Measurements from ENCODE around the gene GON7. TPM values are rescaled to one million over a fixed set of nuclear protein-coding genes. Genes with fewer than 3 reads are reported as not detected.

GON7 gene
- total RNA-seq, 4 donors from 2014 or later: 5.6 to 11.3 (median 7.4) TPM

DNA sequence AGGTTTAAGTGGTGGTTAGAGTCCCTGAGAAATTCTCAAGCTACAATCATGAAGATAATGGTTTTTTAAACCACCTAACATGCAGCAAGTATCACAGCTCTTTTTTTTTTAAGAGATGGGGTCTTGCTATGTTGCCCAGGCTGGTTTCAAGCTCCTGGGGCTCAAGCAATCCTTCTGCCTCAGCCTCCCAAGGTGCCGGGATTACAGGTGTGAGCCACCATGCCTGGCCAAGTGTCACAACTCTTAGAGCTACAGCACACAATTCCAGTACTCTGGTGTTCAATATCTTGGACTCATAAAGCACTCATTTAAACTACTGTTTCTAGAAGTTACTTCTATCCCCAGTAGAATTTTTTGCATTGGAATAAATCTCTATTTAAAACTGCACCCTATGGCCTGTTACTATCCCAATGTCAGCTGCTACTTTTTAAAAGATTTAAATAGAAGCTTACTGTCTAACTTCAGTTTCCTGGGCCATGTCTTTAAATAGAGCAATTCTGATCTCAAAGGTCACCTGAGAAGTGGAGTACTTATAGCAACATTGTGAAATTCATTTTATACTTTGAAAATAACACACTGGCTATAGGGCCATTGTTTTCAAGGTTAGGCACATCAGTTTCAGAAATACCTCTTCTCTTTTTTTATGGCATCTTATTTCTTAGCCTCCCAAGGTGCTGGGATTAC, 11.4 kb downstream of the GON7 start:
- Histone ChIP-seq H3K4me3 (no peak overlapping the region), H3K4me1 (no peaks in the 10 kb centered on the region), H3K9me3 (no peaks in the 10 kb centered on the region), H3K27me3 (no peaks in the 10 kb centered on the region), H3K36me3 (peaks cover under 1% of the 10 kb centered on the region), H3K27ac (no peak overlapping the region)
- 93% methylated on average over 1 of the region's 1 CpG for WGBS
- no peak for DNase-seq (ENCODE audit: low spot score in 2 of 2)
- no peak for TF ChIP-seq EP300 (IDR thresholded peaks at IDR 0.05)
- TF ChIP-seq POLR2A (IDR thresholded peaks at IDR 0.05): no peak
- no peak for TF ChIP-seq POLR2AphosphoS5 (IDR thresholded peaks at IDR 0.05)
- TF ChIP-seq, protein P1, sequence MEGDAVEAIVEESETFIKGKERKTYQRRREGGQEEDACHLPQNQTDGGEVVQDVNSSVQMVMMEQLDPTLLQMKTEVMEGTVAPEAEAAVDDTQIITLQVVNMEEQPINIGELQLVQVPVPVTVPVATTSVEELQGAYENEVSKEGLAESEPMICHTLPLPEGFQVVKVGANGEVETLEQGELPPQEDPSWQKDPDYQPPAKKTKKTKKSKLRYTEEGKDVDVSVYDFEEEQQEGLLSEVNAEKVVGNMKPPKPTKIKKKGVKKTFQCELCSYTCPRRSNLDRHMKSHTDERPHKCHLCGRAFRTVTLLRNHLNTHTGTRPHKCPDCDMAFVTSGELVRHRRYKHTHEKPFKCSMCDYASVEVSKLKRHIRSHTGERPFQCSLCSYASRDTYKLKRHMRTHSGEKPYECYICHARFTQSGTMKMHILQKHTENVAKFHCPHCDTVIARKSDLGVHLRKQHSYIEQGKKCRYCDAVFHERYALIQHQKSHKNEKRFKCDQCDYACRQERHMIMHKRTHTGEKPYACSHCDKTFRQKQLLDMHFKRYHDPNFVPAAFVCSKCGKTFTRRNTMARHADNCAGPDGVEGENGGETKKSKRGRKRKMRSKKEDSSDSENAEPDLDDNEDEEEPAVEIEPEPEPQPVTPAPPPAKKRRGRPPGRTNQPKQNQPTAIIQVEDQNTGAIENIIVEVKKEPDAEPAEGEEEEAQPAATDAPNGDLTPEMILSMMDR (IDR thresholded peaks at IDR 0.05): no peak

DNA sequence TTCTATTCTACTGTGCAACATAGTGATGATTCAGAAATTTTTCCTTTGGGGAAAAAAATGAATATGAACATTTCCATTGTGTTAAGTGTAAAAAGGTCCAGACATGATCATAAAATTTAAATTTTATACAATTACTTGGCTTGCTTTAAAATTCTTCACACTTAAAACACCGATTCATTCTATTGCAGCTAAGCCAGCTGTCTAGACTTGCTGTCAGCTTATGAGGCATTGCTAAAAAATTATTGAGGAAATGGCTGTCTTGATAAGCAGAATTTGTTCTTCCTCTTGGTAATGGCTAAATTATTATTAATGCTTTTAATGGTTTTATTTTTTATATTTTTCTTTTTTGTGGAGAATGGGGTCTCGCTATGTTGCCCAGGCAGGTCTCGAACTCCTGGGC, 19.9 kb downstream of the GON7 start:
- no peak for TF ChIP-seq EP300 (IDR thresholded peaks at IDR 0.05)
- no peak for TF ChIP-seq POLR2A (IDR thresholded peaks at IDR 0.05)
- TF ChIP-seq, protein P1 (IDR thresholded peaks at IDR 0.05): no peak
- TF ChIP-seq POLR2AphosphoS5 (IDR thresholded peaks at IDR 0.05): no peak
- Histone ChIP-seq H3K36me3 (peaks cover 21% of the 10 kb centered on the region), H3K27ac (no peak overlapping the region), H3K4me3 (no peak overlapping the region), H3K4me1 (peaks cover 33% of the 10 kb centered on the region), H3K9me3 (no peaks in the 10 kb centered on the region), H3K27me3 (no peaks in the 10 kb centered on the region)
- WGBS: 90% methylated on average over 3 of the region's 3 CpGs
- DNase-seq (ENCODE audit: low spot score in 2 of 2): no peak

DNA sequence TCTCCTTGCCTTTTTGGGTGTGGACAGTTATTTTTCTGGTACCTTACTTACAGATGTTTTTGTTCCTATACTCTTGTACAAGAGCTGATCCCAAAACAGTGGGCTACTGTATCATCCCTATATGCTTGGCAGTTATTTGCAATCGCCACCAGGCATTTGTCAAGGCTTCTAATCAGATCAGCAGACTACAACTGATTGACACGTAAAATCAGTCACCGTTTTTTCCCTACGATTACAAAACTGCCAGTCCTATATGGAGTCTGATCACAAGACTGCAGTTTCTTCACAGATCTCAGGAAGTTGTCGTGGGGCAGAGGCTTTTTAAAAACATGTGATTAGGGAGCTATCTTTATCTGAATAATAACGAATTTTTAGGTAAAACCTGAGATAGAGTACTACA, 20.4 kb downstream of the GON7 start:
- no peak for DNase-seq (ENCODE audit: low spot score in 2 of 2)
- Histone ChIP-seq H3K9me3 (no peaks in the 10 kb centered on the region), H3K4me3 (peak overlapping the region; percentile 96), H3K27me3 (no peaks in the 10 kb centered on the region), H3K36me3 (peaks cover 26% of the 10 kb centered on the region), H3K27ac (no peak overlapping the region), H3K4me1 (peaks cover 33% of the 10 kb centered on the region)
- WGBS: 77% methylated on average over 6 of the region's 6 CpGs
- no peak for TF ChIP-seq POLR2AphosphoS5 (IDR thresholded peaks at IDR 0.05)
- TF ChIP-seq POLR2A (IDR thresholded peaks at IDR 0.05): no peak
- no peak for TF ChIP-seq EP300 (IDR thresholded peaks at IDR 0.05)
- TF ChIP-seq, protein P1 (IDR thresholded peaks at IDR 0.05): no peak

DNA sequence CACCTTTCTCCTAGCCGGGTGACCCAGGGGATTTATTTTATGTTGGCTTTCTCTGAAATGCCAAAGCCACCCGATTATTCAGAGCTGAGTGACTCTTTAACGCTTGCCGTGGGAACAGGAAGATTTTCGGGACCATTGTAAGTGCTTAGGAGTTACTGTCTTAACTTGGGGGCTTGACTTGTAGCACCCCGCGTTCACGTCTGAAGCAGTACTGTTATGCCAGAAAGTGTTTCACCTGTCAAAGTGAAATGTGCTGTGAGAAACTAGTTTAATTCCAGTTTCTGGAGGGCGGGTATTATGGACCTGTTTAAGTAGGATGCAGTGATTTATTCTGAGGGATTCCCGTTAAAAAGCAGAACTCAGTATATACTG, 21.5 kb downstream of the GON7 start:
- under 1% methylated on average over 8 of the region's 10 CpGs for WGBS

DNA sequence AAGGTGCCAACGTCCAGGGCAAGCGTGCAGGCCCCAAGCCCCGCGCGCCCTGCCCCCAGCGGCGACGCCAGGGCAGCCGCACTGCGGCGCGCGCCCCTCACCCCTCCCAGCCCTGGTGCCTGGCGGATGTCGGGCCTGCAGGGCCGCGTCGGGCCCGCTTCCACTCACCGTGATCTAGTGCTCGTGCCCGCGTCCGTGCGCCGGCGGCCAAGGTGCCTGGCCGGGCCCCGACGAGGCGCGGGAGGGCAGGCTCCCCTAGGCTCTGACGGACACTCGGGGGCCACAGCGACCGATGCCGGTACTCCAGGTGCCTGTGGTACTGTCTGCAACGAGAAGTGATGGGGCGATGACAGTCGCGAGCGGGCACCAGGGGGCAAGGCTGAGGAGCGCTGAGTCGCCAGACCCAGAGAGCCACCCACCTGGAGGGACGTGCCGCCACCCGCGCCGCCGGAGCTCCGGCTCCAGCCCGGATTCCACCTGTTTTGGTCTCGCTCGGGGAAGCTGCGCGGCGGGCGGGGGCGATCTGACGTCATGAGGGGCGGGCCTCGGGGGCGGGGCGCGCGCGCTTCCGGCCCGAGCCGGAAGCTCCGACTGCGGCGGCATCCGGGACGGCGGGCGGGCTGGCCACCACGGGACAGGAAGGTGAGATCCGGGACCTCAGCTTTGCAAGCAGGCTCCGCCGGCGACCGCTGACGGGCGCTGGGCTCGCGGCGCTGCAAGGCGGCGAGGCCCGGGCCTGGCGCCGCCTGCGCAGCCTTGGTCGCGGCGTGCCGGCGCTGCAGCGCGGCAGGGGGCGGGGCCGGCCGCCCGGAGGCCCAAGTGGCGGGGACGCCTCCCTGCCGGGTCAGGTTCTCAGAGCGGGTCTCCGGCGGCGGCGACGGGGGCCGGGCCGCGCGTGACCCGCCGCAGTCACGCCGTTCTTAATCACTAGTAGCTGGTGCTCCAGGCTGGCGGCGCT, 22.2 kb downstream of the GON7 start, which contains the start of the genes LYSET and MOAP1:
Gene LYSET, plus strand, starts transcription at position 927 of the 958 bp plus-strand sequence. CDS start 89 bp downstream, outside the sequence.
Gene MOAP1, minus strand, starts transcription at position 507 of the 958 bp plus-strand sequence. CDS start 655 bp downstream, outside the sequence.
- peaks cover 33% of the 10 kb centered on the region for H3K4me1 ChIP-seq
- H3K4me3 ChIP-seq: peak within 1 kb of the TSS; percentile 96
- H3K27ac ChIP-seq: peak within 1 kb of the TSS; percentile 90
- 2% methylated on average over 11 of the region's 124 CpGs for WGBS
- DNase-seq (ENCODE audit: low spot score in 2 of 2): peak; percentile 92 to 94
- peaks cover 25% of the 10 kb centered on the region for H3K36me3 ChIP-seq
- no peaks in the 10 kb centered on the region for H3K27me3 ChIP-seq
- TF ChIP-seq EP300 (IDR thresholded peaks at IDR 0.05): no peak
- TF ChIP-seq POLR2AphosphoS5 (IDR thresholded peaks at IDR 0.05): peak in 1 of 3 donors; percentile 10
- TF ChIP-seq, protein P1 (IDR thresholded peaks at IDR 0.05): peak in 1 of 2 donors; percentile 25
- peak; percentile 40 to 44 for TF ChIP-seq POLR2A (IDR thresholded peaks at IDR 0.05)
- H3K9me3 ChIP-seq: no peaks in the 10 kb centered on the region

More for the DNA sequence above, 21.5 kb downstream of the GON7 start:
- no peak for TF ChIP-seq POLR2AphosphoS5 (IDR thresholded peaks at IDR 0.05)
- peak overlapping the region; percentile 90 for H3K27ac ChIP-seq
- peak overlapping the region; percentile 96 for H3K4me3 ChIP-seq
- H3K9me3 ChIP-seq: no peaks in the 10 kb centered on the region
- H3K36me3 ChIP-seq: peaks cover 25% of the 10 kb centered on the region
- H3K27me3 ChIP-seq: no peaks in the 10 kb centered on the region
- DNase-seq (ENCODE audit: low spot score in 2 of 2): no peak
- H3K4me1 ChIP-seq: peaks cover 33% of the 10 kb centered on the region

Data from suprapubic skin (tissue), 4 donors.